Thymus (tissue), 11 donors: Measurements from ENCODE around the gene STAG1. TPM values are rescaled to one million over a fixed set of nuclear protein-coding genes. Genes with fewer than 3 reads are reported as not detected.
"Not testable (repeated sequence)": the region's sequence is repeated elsewhere in the genome, so short reads cannot be mapped to it uniquely, and the experiment has no call there.

Experiments
- DNase-seq, 9 donors: peaks; one replicate each; pipeline ENCODE4 v3.0.0-alpha.2; 2013; ENCODE audit warnings: low spot score in 9 of 9, low read depth in 6 of 9, missing footprints in 1 of 9
- H3K27ac ChIP-seq, 2 donors: one replicate each; pipeline ENCODE4 v1.5.1; 2013; ENCODE audit warnings: control low read depth in 1 of 2, low read depth in 1 of 2, low read length in 1 of 2, mild to moderate bottlenecking in 1 of 2, moderate library complexity in 1 of 2
- H3K27me3 ChIP-seq, 2 donors: one replicate each; pipeline ENCODE4 v1.5.1; 2013; ENCODE audit warnings: low read length in 1 of 2; ENCODE audit not compliant: control insufficient read depth in 2 of 2, insufficient read depth in 1 of 2
- H3K36me3 ChIP-seq, 2 donors: one replicate each; pipeline ENCODE4 v1.5.1; 2013; ENCODE audit warnings: low read length in 1 of 2, mild to moderate bottlenecking in 1 of 2, moderate library complexity in 1 of 2; ENCODE audit not compliant: control insufficient read depth in 2 of 2, insufficient read depth in 2 of 2
- H3K4me1 ChIP-seq, 2 donors: one replicate each; pipeline ENCODE4 v1.5.1; 2013; ENCODE audit warnings: low read length in 2 of 2; ENCODE audit not compliant: control insufficient read depth in 2 of 2, insufficient read depth in 2 of 2
- H3K4me3 ChIP-seq, 2 donors: one replicate each; pipeline ENCODE4 v1.5.1; 2013; ENCODE audit warnings: low read length in 2 of 2, control low read depth in 1 of 2, mild to moderate bottlenecking in 1 of 2
- H3K9me3 ChIP-seq, 2 donors: one replicate each; pipeline ENCODE4 v1.5.1; 2013; ENCODE audit warnings: low read length in 1 of 2, mild to moderate bottlenecking in 1 of 2; ENCODE audit not compliant: control insufficient read depth in 2 of 2, insufficient read depth in 1 of 2
- WGBS: extraction: QIAGEN DNeasy Blood & Tissue Kit; methylation state at CpG from one replicate; pipeline ENCODE4 v1.1.7; 2013; 5-methylcytosine and 5-hydroxymethylcytosine counted together
- polyA plus RNA-seq: library from polyadenylated mRNA; stranded (reverse); fragments of 200-250 nt; gene quantifications from one replicate; pipeline ENCODE4 v1.2.3, GENCODE V29; 2013
- total RNA-seq: library from RNA; stranded (reverse); fragments of 120-200 nt; gene quantifications from one replicate; pipeline ENCODE4 v1.2.4, GENCODE V29; 2013
- donor health status: healthy.

Gene STAG1
- total and polyA plus RNA-seq, 2 donors: 15.9 to 36.0 TPM

GRCh38 chr3:136514533-136514932 is 237.6 kb downstream of the STAG1 start:
- H3K36me3 ChIP-seq, H3K4me1 ChIP-seq, H3K9me3 ChIP-seq, H3K4me3 ChIP-seq, H3K27me3 ChIP-seq, DNase-seq, H3K27ac ChIP-seq: not testable (repeated sequence)
- WGBS: 97% methylated on average over 7 of the region's 7 CpGs

- Histone ChIP-seq H3K27ac (no peak overlapping the region), H3K36me3 (peaks cover 6% of the 10 kb centered on the region in 2 donors), H3K4me1 (no peaks in the 10 kb centered on the region), H3K27me3 (no peaks in the 10 kb centered on the region), H3K9me3 (no peaks in the 10 kb centered on the region), H3K4me3 (no peak overlapping the region)
- 98% methylated on average over 2 of the region's 2 CpGs for WGBS
- no peak for DNase-seq
Measured at GRCh38 chr3:136513367-136513766, 238.8 kb downstream of the STAG1 start.

GRCh38 chr3:136512381-136512780 is 239.8 kb downstream of the STAG1 start:
- Histone ChIP-seq H3K27ac (no peak overlapping the region), H3K4me1 (no peaks in the 10 kb centered on the region), H3K36me3 (peaks cover 2 to 6% of the 10 kb centered on the region in 2 donors), H3K4me3 (no peak overlapping the region), H3K27me3 (no peaks in the 10 kb centered on the region), H3K9me3 (no peaks in the 10 kb centered on the region)
- WGBS: 100% methylated on average over 1 of the region's 1 CpG
- no peak for DNase-seq

- WGBS: 98% methylated on average over 1 of the region's 1 CpG
- H3K27me3 ChIP-seq: no peaks in the 10 kb centered on the region
- no peak overlapping the region for H3K27ac ChIP-seq
- H3K36me3 ChIP-seq: peaks cover 0 to 13% of the 10 kb centered on the region in 2 donors
- no peak overlapping the region for H3K4me3 ChIP-seq
- no peaks in the 10 kb centered on the region for H3K4me1 ChIP-seq
- H3K9me3 ChIP-seq: no peaks in the 10 kb centered on the region
- DNase-seq: no peak
Measured at GRCh38 chr3:136505676-136506075, 246.5 kb downstream of the STAG1 start.

- Histone ChIP-seq H3K36me3 (peaks cover 5 to 14% of the 10 kb centered on the region in 2 donors), H3K4me3 (no peak overlapping the region), H3K4me1 (no peaks in the 10 kb centered on the region), H3K9me3 (no peaks in the 10 kb centered on the region), H3K27ac (no peak overlapping the region), H3K27me3 (no peaks in the 10 kb centered on the region)
- DNase-seq: no peak
- WGBS: 96% methylated on average over 2 of the region's 2 CpGs
Measured at GRCh38 chr3:136503056-136503455, 249.1 kb downstream of the STAG1 start.

- WGBS: 96% methylated on average over 6 of the region's 6 CpGs
- H3K36me3 ChIP-seq: peaks cover 6 to 8% of the 10 kb centered on the region in 2 donors
Measured at GRCh38 chr3:136498919-136499447, 253.2 kb downstream of the STAG1 start.

GRCh38 chr3:136495213-136495612 is 257.0 kb downstream of the STAG1 start:
- no peak for DNase-seq
- Histone ChIP-seq H3K9me3 (no peaks in the 10 kb centered on the region), H3K27me3 (no peaks in the 10 kb centered on the region), H3K4me3 (no peak overlapping the region), H3K4me1 (no peaks in the 10 kb centered on the region), H3K27ac (no peak overlapping the region), H3K36me3 (peaks cover 13 to 14% of the 10 kb centered on the region in 2 donors)
- WGBS: 98% methylated on average over 4 of the region's 4 CpGs

More at GRCh38 chr3:136498919-136499447, 253.2 kb downstream of the STAG1 start:
- no peaks in the 10 kb centered on the region for H3K27me3 ChIP-seq
- H3K9me3 ChIP-seq: no peaks in the 10 kb centered on the region
- no peaks in the 10 kb centered on the region for H3K4me1 ChIP-seq
- no peak for DNase-seq
- no peak overlapping the region for H3K27ac ChIP-seq
- H3K4me3 ChIP-seq: no peak overlapping the region

GRCh38 chr3:136490646-136491405 is 261.4 kb downstream of the STAG1 start:
- H3K4me3 ChIP-seq: no peak overlapping the region
- no peaks in the 10 kb centered on the region for H3K27me3 ChIP-seq
- peaks cover 13 to 22% of the 10 kb centered on the region in 2 donors for H3K36me3 ChIP-seq
- H3K27ac ChIP-seq: no peak overlapping the region
- WGBS: 99% methylated on average over 4 of the region's 4 CpGs
- no peaks in the 10 kb centered on the region for H3K9me3 ChIP-seq
- DNase-seq: no peak
- no peaks in the 10 kb centered on the region for H3K4me1 ChIP-seq

GRCh38 chr3:136485777-136486176 is 266.4 kb downstream of the STAG1 start:
- Histone ChIP-seq H3K4me3 (no peak overlapping the region), H3K36me3 (peaks cover 3 to 10% of the 10 kb centered on the region in 2 donors), H3K4me1 (no peaks in the 10 kb centered on the region), H3K27ac (no peak overlapping the region), H3K27me3 (no peaks in the 10 kb centered on the region), H3K9me3 (no peaks in the 10 kb centered on the region)
- DNase-seq: no peak
- WGBS: 99% methylated on average over 1 of the region's 1 CpG
